GM12891 (cell line): ENCODE results near the gene RAB38.

Experiments used
- POLR2A ChIP-seq: IDR thresholded peaks from 2 replicates; pipeline ENCODE4 v1.6.1; 2011; ENCODE audit warnings: low read depth, low read length, control low read depth
- POLR2AphosphoS5 ChIP-seq: IDR thresholded peaks from 2 replicates; pipeline ENCODE4 v1.6.1; 2011; ENCODE audit warnings: low read depth, low read length, control low read depth
- POU2F2 ChIP-seq: IDR thresholded peaks from 2 replicates; pipeline ENCODE4 v1.6.1; 2011; ENCODE audit warnings: low read depth, mild to moderate bottlenecking, control low read depth, low read length, moderate library complexity
- SPI1 ChIP-seq: IDR thresholded peaks from 2 replicates; pipeline ENCODE4 v1.6.1; 2011; ENCODE audit warnings: low read depth, low read length, control low read depth
- TAF1 ChIP-seq: IDR thresholded peaks from 2 replicates; pipeline ENCODE4 v1.6.1; 2011; ENCODE audit warnings: low read depth, low read length, control low read depth

GRCh38 chr11:88103337-88104206, 71.7 kb downstream of the RAB38 start:
- no peak for TF ChIP-seq POLR2AphosphoS5
- TF ChIP-seq TAF1, result no peak
- TF ChIP-seq POLR2A, result no peak
- TF ChIP-seq SPI1, result no peak
- TF ChIP-seq POU2F2, result no peak
